H1 (cell line): Measurements from ENCODE around the gene ATP11C. TPM values are rescaled to one million over a fixed set of nuclear protein-coding genes. Genes with fewer than 3 reads are reported as not detected.

ENCODE experiments used
- CTCF ChIA-PET: fragments of 300-600 bp; sonication (Branson Sonifier 250); formaldehyde crosslinking; loops from one replicate; lab custom pipeline; 2021; ENCODE audit not compliant: partially characterized antibody; lab: Charles Lee
- POLR2A ChIA-PET: fragments of 300-600 bp; sonication (Branson Sonifier 250); formaldehyde crosslinking; loops from one replicate; lab custom pipeline; 2021; ENCODE audit warnings: inconsistent platforms; ENCODE audit not compliant: partially characterized antibody; lab: Charles Lee
- DNase-seq, 2 experiments: peaks; one replicate each; pipeline versions ENCODE4 v3.0.0 to v3.0.0-alpha.2; 2010 to 2022; ENCODE audit warnings: low spot score in 2 of 2, low read depth in 1 of 2, mixed read lengths in 1 of 2
- FAIRE-seq: peaks from 2 replicates; lab custom pipeline; 2011; peaks lifted over from hg19 to GRCh38; lab: Jason Lieb, UNC
- H2AFZ ChIP-seq: 2 replicates; pipeline ENCODE4 v1.8.1; 2012; ENCODE audit warnings: low read length, inconsistent platforms
- H2AK5ac ChIP-seq: 2 replicates; pipeline ENCODE4 v1.6.1; 2013; ENCODE audit warnings: low read depth, low read length
- H2BK120ac ChIP-seq: replicated peaks from 2 replicates; pipeline ENCODE3; 2013; ENCODE audit warnings: low read depth, low read length, inconsistent platforms
- H2BK12ac ChIP-seq: 2 replicates; pipeline ENCODE4 v1.6.1; 2013; ENCODE audit warnings: low read depth, low read length
- H2BK15ac ChIP-seq: 2 replicates; pipeline ENCODE4 v1.6.1; 2013; ENCODE audit warnings: low read length
- H2BK20ac ChIP-seq: 2 replicates; pipeline ENCODE4 v1.6.1; 2013; ENCODE audit warnings: low read length
- H2BK5ac ChIP-seq: 2 replicates; pipeline ENCODE4 v1.6.1; 2013; ENCODE audit warnings: low read depth, low read length
- H3K14ac ChIP-seq: 2 replicates; pipeline ENCODE4 v1.6.1; 2013; ENCODE audit warnings: inconsistent platforms; ENCODE audit not compliant: insufficient read length
- H3K18ac ChIP-seq: 2 replicates; pipeline ENCODE4 v1.6.1; 2013; ENCODE audit warnings: low read length; ENCODE audit errors: extremely low read depth
- H3K23ac ChIP-seq: 2 replicates; pipeline ENCODE4 v1.6.1; 2013; ENCODE audit warnings: inconsistent platforms; ENCODE audit not compliant: insufficient read length
- H3K23me2 ChIP-seq: 2 replicates; pipeline ENCODE4 v1.6.1; 2013; ENCODE audit warnings: low read depth, low read length
- H3K27ac ChIP-seq: 2 replicates; pipeline ENCODE4 v1.6.1; 2011; ENCODE audit warnings: low read depth, low read length, inconsistent platforms
- H3K27me3 ChIP-seq, 4 experiments: replicated peaks in 1 of 4; 1 replicate in 1 of 4; 2 replicates in 3 of 4; pipeline versions ENCODE4 v1.6.1 to v1.8.1; 2011 to 2013; ENCODE audit warnings: low read length in 3 of 4, mild to moderate bottlenecking in 3 of 4, inconsistent platforms in 2 of 4, mixed read lengths in 2 of 4, moderate library complexity in 1 of 4; ENCODE audit not compliant: control insufficient read depth in 3 of 4, insufficient read depth in 3 of 4; ENCODE audit errors: extremely low read depth in 1 of 4
- H3K36me3 ChIP-seq, 4 experiments: 2 replicates each; pipeline versions ENCODE4 v1.6.1 to v1.8.1; 2011 to 2013; ENCODE audit warnings: mild to moderate bottlenecking in 4 of 4, low read length in 3 of 4, moderate library complexity in 2 of 4, control low read depth in 1 of 4, inconsistent platforms in 1 of 4; ENCODE audit not compliant: insufficient read depth in 4 of 4, control insufficient read depth in 2 of 4
- H3K4ac ChIP-seq: replicated peaks from 2 replicates; pipeline ENCODE3; 2013; ENCODE audit warnings: low read length, low read depth, mixed read lengths, inconsistent platforms; ENCODE audit not compliant: insufficient read length
- H3K4me1 ChIP-seq, 4 experiments: replicated peaks in 1 of 4; 1 replicate in 1 of 4; 2 replicates in 3 of 4; pipeline versions ENCODE4 v1.6.1 to v1.8.1; 2011 to 2013; ENCODE audit warnings: low read length in 3 of 4, inconsistent platforms in 2 of 4, mixed read lengths in 1 of 4; ENCODE audit not compliant: insufficient read depth in 4 of 4, control insufficient read depth in 3 of 4
- H3K4me2 ChIP-seq, 2 experiments: 2 replicates each; pipeline versions ENCODE4 v1.6.1 to v1.8.1; 2011 to 2013; ENCODE audit warnings: low read depth in 2 of 2, low read length in 2 of 2, control low read depth in 1 of 2, inconsistent platforms in 1 of 2, mild to moderate bottlenecking in 1 of 2; ENCODE audit not compliant: insufficient read depth in 1 of 2
- H3K4me3 ChIP-seq, 4 experiments: fragments of 200-600, 300-600 bp in 1 of 4; sonication (generic), shearing (Covaris generic), sonication (Bioruptor Twin) in 1 of 4; 2 replicates each; pipeline versions ENCODE4 v1.5.1 to v1.8.1; 2011 to 2016; ENCODE audit warnings: low read length in 4 of 4, low read depth in 3 of 4, control low read depth in 2 of 4, inconsistent platforms in 2 of 4, mild to moderate bottlenecking in 2 of 4, mixed read lengths in 1 of 4, moderate library complexity in 1 of 4; ENCODE audit not compliant: insufficient read depth in 2 of 4; ENCODE audit errors: extremely low read depth in 1 of 4
- H3K56ac ChIP-seq: replicated peaks from 2 replicates; pipeline ENCODE3; 2013; ENCODE audit warnings: low read depth, mild to moderate bottlenecking, mixed read lengths, low read length, inconsistent platforms; ENCODE audit not compliant: insufficient read length
- H3K79me1 ChIP-seq: 2 replicates; pipeline ENCODE4 v1.6.1; 2013; ENCODE audit warnings: low read depth, low read length, control low read depth
- H3K79me2 ChIP-seq, 2 experiments: 2 replicates each; pipeline versions ENCODE4 v1.6.1 to v1.8.1; 2012 to 2013; ENCODE audit warnings: low read length in 2 of 2, mild to moderate bottlenecking in 2 of 2, inconsistent platforms in 1 of 2; ENCODE audit not compliant: insufficient read depth in 2 of 2, control insufficient read depth in 1 of 2
- H3K9ac ChIP-seq, 4 experiments: replicated peaks in 1 of 4; 1 replicate in 1 of 4; 2 replicates in 3 of 4; pipeline versions ENCODE4 v1.6.1 to v1.8.1; 2011 to 2013; ENCODE audit warnings: low read depth in 3 of 4, low read length in 3 of 4, control low read depth in 2 of 4, mild to moderate bottlenecking in 2 of 4, moderate library complexity in 2 of 4, inconsistent platforms in 1 of 4; ENCODE audit errors: extremely low read depth in 1 of 4
- H3K9me3 ChIP-seq, 2 experiments: 2 replicates each; pipeline versions ENCODE4 v1.6.1 to v1.8.1; 2012 to 2013; ENCODE audit warnings: mild to moderate bottlenecking in 2 of 2, moderate library complexity in 2 of 2, control low read depth in 1 of 2, inconsistent platforms in 1 of 2, low read depth in 1 of 2, low read length in 1 of 2, mixed read lengths in 1 of 2; ENCODE audit not compliant: insufficient read depth in 2 of 2
- H4K20me1 ChIP-seq, 2 experiments: replicated peaks in 1 of 2; 2 replicates each; pipeline versions ENCODE3 to v1.8.1; 2011 to 2013; ENCODE audit warnings: inconsistent platforms in 2 of 2, low read length in 2 of 2, mild to moderate bottlenecking in 1 of 2; ENCODE audit not compliant: insufficient read depth in 2 of 2, control insufficient read depth in 1 of 2
- H4K5ac ChIP-seq: 2 replicates; pipeline ENCODE4 v1.6.1; 2013; ENCODE audit warnings: low read length, low read depth, mixed read lengths, inconsistent platforms; ENCODE audit not compliant: insufficient read length
- H4K8ac ChIP-seq: 2 replicates; pipeline ENCODE4 v1.8.0; 2013; ENCODE audit warnings: mild to moderate bottlenecking, moderate library complexity, low read length, inconsistent platforms; ENCODE audit not compliant: insufficient read depth; ENCODE audit errors: extremely low read depth
- H4K91ac ChIP-seq: replicated peaks from 2 replicates; pipeline ENCODE3; 2013; ENCODE audit warnings: low read length, mixed read lengths, inconsistent platforms; ENCODE audit not compliant: insufficient read length
- ASH2L ChIP-seq: fragments of 200-600, 300-600 bp; sonication (generic); IDR thresholded peaks from one replicate; pipeline ENCODE4 v1.7.1; 2017; ENCODE audit warnings: low read length
- BRCA1 ChIP-seq: IDR thresholded peaks from 2 replicates; pipeline ENCODE4 v1.6.1; 2012; ENCODE audit warnings: low read depth, low read length, improper control_type of control experiment
- CHD2 ChIP-seq: IDR thresholded peaks from 2 replicates; pipeline ENCODE4 v1.6.1; 2012; ENCODE audit warnings: low read length, improper control_type of control experiment
- HDAC2 ChIP-seq, 2 experiments: fragments of 300-600 bp in 1 of 2; sonication (generic) in 1 of 2; IDR thresholded peaks; 2 replicates each; pipeline ENCODE4 v1.6.1; 2011 to 2012; ENCODE audit warnings: low read depth in 2 of 2, low read length in 2 of 2, mild to moderate bottlenecking in 2 of 2, moderate library complexity in 2 of 2, borderline replicate concordance in 1 of 2, inconsistent platforms in 1 of 2
- KDM1A ChIP-seq: fragments of 200-600, 300-600 bp; sonication (generic); IDR thresholded peaks from 2 replicates; pipeline ENCODE4 v1.7.1; 2016; ENCODE audit warnings: mild to moderate bottlenecking, low read length, borderline replicate concordance
- RFX5 ChIP-seq: IDR thresholded peaks from 2 replicates; pipeline ENCODE4 v1.6.1; 2011; ENCODE audit warnings: low read depth, low read length, improper control_type of control experiment, borderline replicate concordance
- RNF2 ChIP-seq: fragments of 200-900, 300-1000 bp; sonication (generic); IDR thresholded peaks from 2 replicates; pipeline ENCODE4 v1.7.1; 2016; ENCODE audit warnings: borderline replicate concordance, low read depth, mild to moderate bottlenecking, antibody characterized with exemption, low read length; ENCODE audit not compliant: poor library complexity, severe bottlenecking; ENCODE audit errors: missing control alignments
- SP1 ChIP-seq: IDR thresholded peaks from 2 replicates; pipeline ENCODE4 v1.6.1; 2011; ENCODE audit warnings: low read depth, low read length
- SP2 ChIP-seq: IDR thresholded peaks from 2 replicates; pipeline ENCODE4 v1.6.1; 2012; ENCODE audit warnings: mild to moderate bottlenecking, low read length, inconsistent platforms
- SP4 ChIP-seq: IDR thresholded peaks from 2 replicates; pipeline ENCODE4 v1.6.1; 2012; ENCODE audit warnings: low read length, inconsistent platforms
- SRF ChIP-seq: IDR thresholded peaks from 2 replicates; pipeline ENCODE4 v1.6.1; 2011; ENCODE audit warnings: mild to moderate bottlenecking, low read depth, low read length, moderate library complexity
- TAF7 ChIP-seq: optimal IDR thresholded peaks from 2 replicates; pipeline ENCODE3; 2011; ENCODE audit warnings: low read depth, mild to moderate bottlenecking, inconsistent platforms, low read length, moderate library complexity, borderline replicate concordance
- YY1 ChIP-seq: IDR thresholded peaks from 2 replicates; pipeline ENCODE4 v1.6.1; 2011; ENCODE audit warnings: low read depth, mild to moderate bottlenecking, low read length
- WGBS, 2 experiments: shearing (Covaris generic) in 1 of 2; methylation state at CpG; one replicate each; pipeline versions ENCODE4 v1.1.6 to v1.1.7; 2013 to 2015; ENCODE audit warnings: low lambda C conversion rate in 2 of 2, mixed read lengths in 2 of 2, inconsistent platforms in 1 of 2, low coverage in 1 of 2, missing lambda C conversion rate in 1 of 2; ENCODE audit not compliant: insufficient replicate concordance in 2 of 2, insufficient coverage in 1 of 2, insufficient read length in 1 of 2; ENCODE audit errors: extremely low coverage in 1 of 2, missing lambda C conversion rate in 1 of 2; 5-methylcytosine and 5-hydroxymethylcytosine counted together
- polyA plus RNA-seq, 7 experiments: library from polyadenylated mRNA; depleted of rRNA in 3 of 7; stranded (reverse) in 5 of 7; unstranded in 2 of 7; fragments of >200 nt in 5 of 7; fragments of 200-250 nt in 2 of 7; gene quantifications; 1 replicate in 5 of 7; 2 replicates in 1 of 7; 4 replicates in 1 of 7; pipeline versions ENCODE4 v1.2.1 to v1.2.3, GENCODE V29; 2011 to 2013; ENCODE audit warnings: missing spikeins in 2 of 7, mixed read lengths in 2 of 7
- total RNA-seq: library from RNA; stranded (reverse); fragmentation: NEBNext Ultra II Directional; extraction: Animal tissue kit (Norgen Biotek cat#: 25700); gene quantifications from 2 replicates; pipeline ENCODE4 v1.2.1, GENCODE V29; 2021
- TF ChIP-seq, protein P1 (sequence below): IDR thresholded peaks from 2 replicates; pipeline ENCODE4 v1.6.1; 2011; ENCODE audit warnings: low read length, improper control_type of control experiment

ATP11C gene
- total and polyA plus RNA-seq, 2 of the 8 experiments (the other 6 are each of a cell fraction or from before 2014, with no cell fraction given) = 14.7 to 52.1 TPM

DNA sequence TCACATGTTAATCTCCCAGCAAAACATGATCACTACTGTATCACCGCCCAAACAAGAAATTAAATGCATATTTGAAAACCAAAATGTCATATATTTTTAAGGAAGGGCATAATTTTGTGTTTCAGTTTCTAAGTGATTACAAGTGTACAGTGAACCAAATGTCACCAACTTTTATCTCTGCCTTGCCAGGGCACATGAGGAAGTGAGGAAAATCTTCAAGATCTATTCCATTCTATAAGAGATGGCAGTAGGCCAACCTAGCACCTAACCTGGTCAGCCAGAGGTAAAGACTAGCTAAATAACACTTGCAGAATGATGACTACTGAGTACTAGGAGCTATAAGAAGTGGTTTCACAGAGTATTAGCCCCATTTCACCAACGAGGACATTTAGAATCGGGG is 107.2 kb downstream of the ATP11C start:
- Histone ChIP-seq H3K27me3 (no peaks in the 10 kb centered on the region), H2AK5ac (no peak overlapping the region), H3K23ac (no peak overlapping the region), H3K9me3 (no peaks in the 10 kb centered on the region), H4K20me1 (no peaks in the 10 kb centered on the region), H2BK12ac (no peak overlapping the region), H3K36me3 (no peaks in the 10 kb centered on the region), H3K4ac (no peak overlapping the region), H2BK15ac (no peak overlapping the region), H3K9ac (no peak overlapping the region), H3K4me3 (no peak overlapping the region), H4K91ac (no peak overlapping the region), H3K79me2 (peaks cover 0 to 27% of the 10 kb centered on the region in 2 experiments; a peak in 2 of 4 replicates), H4K5ac (no peak overlapping the region), H3K56ac (no peak overlapping the region), H3K4me1 (peaks cover 0 to 19% (median 7%) of the 10 kb centered on the region in 4 experiments; a peak in 4 of 7 replicates), H3K14ac (no peak overlapping the region), H4K8ac (no peak overlapping the region), H2BK5ac (no peak overlapping the region), H3K27ac (no peak overlapping the region), H3K4me2 (no peak overlapping the region), H2AFZ (no peak overlapping the region), H3K23me2 (no peaks in the 10 kb centered on the region), H3K79me1 (no peaks in the 10 kb centered on the region), H2BK20ac (no peak overlapping the region), H2BK120ac (no peak overlapping the region), H3K18ac (no peak overlapping the region)
- 90% methylated on average over 3 of the region's 3 CpGs; no CpG with 5 or more reads in 1 of the 2 experiments for WGBS, 2 experiments
- POLR2A ChIA-PET = no interaction called here
- FAIRE-seq (no peak), DNase-seq (no peak)
- CTCF ChIA-PET = no interaction called here
- no peak for TF ChIP-seq RFX5
- TF ChIP-seq SP2 = no peak
- no peak for TF ChIP-seq SP1
- TF ChIP-seq BRCA1 = no peak
- TF ChIP-seq SRF = no peak
- no peak for TF ChIP-seq KDM1A
- TF ChIP-seq SP4 = no peak
- TF ChIP-seq YY1 = no peak
- no peak for TF ChIP-seq TAF7
- TF ChIP-seq, protein P1, sequence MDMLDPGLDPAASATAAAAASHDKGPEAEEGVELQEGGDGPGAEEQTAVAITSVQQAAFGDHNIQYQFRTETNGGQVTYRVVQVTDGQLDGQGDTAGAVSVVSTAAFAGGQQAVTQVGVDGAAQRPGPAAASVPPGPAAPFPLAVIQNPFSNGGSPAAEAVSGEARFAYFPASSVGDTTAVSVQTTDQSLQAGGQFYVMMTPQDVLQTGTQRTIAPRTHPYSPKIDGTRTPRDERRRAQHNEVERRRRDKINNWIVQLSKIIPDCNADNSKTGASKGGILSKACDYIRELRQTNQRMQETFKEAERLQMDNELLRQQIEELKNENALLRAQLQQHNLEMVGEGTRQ = no peak
- TF ChIP-seq ASH2L = no peak
- TF ChIP-seq RNF2 = no peak
- no peak for TF ChIP-seq HDAC2 (IDR thresholded peaks at IDR 0.05; ENCODE audit: borderline replicate concordance in 1 of 2, low read depth in 2 of 2, low read length in 2 of 2)
- no peak for TF ChIP-seq CHD2
